Amniotic stem cell (primary cell): ENCODE results near the gene IGLL1.
"Not testable (repeated sequence)": the region's sequence is repeated elsewhere in the genome, so short reads cannot be mapped to it uniquely, and the experiment has no call there.

Source experiments
- DNase-seq: peaks from one replicate; lab custom pipeline; 2025; lab: John Stamatoyannopoulos, UW

The IGLL1 gene

DNA sequence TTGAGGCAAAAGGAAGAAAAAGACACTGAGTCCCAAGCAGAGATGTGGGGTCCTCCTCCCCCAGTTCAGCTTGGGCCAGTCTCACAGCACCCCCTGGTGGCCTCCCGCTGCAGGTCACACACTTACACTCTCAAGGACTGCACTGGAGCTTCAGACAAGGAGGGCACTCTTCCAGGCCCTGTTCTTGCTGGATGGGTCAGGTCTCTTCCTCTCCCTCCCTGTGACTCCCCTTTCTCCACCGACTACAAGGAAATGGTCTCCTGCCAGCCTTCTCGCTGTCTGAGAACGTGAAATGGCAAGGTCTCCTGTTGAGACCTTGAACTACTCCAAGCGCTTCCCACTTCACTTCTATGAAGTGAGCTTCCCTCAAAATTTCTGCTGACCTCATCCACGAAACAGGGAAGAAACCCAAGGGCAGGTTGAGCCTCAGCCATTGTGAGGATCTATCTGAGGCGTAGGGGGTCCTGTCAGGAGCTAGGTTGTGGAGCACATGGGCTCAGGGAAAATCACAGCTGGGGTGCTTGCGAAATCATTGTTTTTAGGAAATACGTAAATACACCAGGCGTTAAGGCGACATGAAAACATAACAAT is 11.2 kb upstream of the IGLL1 start:
- peak; percentile 15 for DNase-seq

DNA sequence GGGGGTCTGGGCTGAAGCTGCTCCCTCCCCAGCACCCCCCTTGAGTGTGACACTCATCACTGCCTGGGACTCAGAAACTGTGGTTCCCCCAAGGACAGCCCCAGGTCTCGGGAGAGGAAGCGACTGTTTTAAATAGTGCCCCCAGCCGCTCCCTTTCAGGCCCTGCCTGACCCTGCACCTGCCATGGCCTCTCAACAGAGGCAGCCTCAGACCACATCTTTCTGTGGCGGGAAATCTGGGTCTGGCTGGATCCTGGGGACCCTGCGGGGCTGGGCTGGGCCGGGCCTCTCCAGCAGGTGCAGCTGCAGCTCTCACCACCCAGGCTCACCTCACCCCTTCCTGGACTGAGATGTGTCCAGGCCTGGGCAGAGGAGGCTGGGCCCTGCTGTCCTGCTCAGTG is 3.7 kb upstream of the IGLL1 start:
- no peak for DNase-seq

DNA sequence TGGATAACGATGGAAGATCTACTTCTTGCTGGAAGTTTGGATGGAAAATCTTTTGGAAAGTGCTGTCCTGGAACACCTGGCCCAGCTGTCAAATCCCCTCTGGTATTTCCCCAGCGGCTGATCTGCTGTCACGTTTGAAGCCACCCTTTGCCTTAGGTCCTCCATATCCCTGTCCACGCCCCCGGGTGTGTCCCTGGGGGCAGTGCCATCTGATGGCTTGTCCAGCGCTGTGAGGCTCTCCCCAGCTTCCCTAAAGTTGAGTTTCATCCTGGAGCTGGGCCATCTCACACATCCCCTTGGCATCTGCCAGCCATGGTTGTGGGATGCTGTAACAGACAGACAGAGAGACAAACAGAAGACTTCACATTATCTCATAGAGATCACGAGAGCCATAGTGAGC is 3.1 kb upstream of the IGLL1 start:
- DNase-seq: no peak

DNA sequence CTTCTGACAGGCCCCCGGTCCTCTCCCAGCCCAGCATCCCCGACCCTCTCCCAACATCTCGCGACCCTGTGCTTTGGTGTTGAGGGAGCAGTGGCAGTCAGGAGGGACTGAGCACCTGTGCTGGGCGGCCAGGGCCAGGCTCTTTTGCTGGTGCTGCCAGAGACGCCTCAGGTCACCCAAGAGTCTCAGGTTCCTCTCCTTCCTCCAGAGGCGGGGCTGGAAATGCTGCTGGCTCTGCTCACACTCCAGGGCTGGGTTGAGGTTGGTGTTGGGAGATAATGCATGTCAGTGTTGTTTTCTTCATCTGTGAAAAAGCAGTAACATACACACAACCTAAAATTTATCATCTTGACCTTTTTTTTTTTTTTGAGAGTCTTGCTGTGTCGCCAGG is 1.2 kb upstream of the IGLL1 start:
- no peak for DNase-seq

DNA sequence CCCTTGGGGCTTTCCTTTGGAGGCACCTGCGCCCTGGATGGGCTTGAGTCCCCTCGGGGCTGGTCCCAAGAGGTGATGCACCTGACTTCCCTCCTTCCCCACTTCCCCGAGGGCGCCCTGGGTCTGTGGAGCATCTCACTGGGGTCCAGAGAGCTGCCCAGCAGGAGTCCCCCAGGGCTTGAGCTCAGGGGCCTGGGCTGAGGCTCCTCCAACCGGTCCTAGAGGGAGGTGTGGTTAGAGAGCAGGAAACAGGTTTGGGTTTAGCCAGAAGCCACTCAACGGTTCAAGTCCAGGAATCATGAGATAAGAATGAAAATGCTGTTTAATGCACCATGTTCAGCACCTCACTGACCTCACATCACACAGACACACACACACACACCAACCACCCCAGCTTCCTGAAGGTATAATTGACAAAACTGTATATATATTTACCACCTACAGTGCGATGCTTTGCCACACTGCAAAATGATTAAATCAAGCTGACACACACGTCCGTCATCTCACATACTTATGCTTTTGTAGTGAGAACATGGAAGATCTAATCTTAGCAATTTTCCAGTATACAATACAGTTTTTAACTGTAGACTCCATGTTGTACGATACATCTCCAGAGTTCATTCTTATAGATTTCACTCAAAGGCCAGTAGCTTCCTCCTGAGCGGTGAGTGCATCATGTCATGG is 628 bp upstream of the IGLL1 start:
- DNase-seq: no peak

DNA sequence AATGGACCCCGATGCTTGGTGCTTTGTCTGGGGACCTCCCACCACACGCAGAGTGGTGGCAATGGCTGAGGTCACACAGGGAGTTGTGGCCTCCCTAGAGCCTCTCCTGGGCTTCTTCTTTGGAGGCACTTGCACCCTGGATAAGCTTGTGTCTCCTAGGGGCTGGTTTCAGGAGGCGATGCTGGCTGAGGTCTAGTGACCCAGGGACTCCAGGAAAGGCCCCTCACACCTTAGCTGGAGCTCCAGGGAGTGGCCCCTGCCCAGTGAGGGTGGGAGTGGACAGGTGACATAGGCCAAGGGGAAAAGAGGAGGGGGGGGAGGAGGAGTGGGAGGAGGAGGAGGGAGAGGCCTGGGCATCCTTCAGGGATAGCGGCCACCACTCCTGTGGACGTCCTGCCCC is 810 bp downstream of the IGLL1 start:
- DNase-seq: no peak

DNA sequence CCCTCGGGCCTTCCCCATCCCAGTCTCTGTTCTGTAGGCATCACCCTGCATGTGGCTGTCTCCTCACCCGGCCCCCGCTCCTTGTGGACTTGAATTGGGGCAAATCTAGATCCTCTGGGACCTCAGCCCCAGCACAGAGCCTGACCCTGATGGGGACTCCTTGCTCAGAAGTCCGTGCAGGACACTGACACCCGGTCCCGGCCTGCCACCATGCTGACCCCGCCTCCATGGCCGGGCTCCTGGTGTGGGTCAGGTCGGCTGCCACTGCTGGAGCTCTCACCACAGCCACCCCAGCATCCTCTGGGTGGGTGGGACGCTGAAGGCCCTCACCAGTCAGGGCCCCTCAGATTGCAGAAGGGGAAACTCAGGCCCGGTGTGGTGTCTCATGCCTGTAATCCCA is 1.8 kb downstream of the IGLL1 start:
- DNase-seq: no peak

DNA sequence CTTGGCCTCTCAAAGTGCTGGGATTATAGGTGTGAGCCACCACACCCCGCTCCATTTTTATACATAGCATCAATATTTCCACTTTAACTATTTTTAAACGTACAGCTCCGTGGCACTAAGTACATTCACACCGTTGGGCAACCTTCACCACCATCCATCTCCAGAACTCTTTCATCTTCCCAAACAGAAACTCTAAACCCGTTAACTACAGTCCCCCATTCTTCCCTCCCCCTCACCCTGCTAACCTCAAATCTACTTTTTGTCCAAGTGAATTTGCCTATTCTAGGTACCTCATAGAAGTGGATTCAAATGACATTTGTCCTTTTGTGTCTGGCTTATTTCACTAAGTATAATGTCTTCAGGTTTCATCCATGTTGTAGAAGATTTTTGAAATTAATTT is 3.4 kb downstream of the IGLL1 start:
- no peak for DNase-seq

DNA sequence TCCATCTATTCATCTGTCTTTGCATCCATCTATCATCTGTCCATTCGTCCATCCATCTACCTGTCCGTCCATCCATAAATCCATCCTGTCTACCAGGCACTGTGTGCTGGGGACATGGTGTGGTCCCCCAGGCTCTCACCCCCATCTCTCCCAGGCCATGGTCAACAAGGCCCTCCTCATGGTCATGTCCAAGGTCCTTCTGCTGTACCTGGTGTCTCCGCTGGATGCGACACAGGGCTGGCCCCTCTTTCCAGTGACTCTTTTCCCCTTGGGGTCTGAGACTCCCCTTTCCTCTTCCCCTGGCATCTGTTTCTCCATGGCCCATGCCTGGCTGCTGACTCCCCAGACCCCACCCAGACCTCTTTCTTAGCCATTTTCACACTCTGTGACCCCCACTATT is 4.5 kb downstream of the IGLL1 start:
- no peak for DNase-seq

DNA sequence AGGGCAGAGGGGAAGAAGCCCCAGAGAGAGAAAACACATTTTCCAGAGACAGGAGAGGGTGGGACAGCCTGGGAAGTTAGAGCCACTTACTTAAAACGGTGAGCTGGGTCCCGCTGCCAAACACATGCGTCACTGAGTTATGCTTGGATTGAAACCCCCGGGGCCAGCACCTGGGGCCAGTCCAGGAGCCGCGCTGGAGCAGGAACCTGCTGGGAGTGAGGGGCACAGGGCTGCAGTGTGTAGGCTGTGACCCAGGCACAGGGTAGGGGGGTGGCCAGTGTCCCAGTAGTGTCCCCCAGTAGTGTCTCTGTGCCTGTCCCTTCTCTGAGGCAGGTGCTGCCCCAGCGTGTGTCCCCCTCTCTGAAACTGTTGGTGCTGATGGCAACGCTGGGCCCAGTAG is 5.2 kb downstream of the IGLL1 start:
- no peak for DNase-seq

DNA sequence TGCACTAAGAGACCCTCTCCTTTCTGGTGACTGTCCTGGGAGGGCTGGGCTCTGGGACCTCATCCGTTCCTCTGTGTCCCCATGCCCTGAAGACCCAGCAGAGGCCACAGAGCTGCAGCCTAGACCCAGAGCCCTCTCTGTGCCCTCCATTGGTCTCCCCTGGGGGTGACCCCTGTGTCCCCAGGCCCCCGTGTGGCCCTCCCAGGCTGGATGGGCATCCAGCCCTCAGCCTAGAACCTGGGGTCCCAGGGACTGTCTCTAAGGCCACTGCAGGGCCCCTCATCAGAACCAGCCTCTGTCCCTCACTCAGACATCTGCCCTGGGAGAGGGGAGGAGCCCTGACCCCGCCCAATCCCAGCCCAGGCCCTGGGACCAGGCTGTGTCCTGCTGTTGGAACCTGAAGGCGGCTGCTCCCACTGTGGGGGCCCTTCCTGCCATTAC is 5.7 kb downstream of the IGLL1 start:
- no peak for DNase-seq

DNA sequence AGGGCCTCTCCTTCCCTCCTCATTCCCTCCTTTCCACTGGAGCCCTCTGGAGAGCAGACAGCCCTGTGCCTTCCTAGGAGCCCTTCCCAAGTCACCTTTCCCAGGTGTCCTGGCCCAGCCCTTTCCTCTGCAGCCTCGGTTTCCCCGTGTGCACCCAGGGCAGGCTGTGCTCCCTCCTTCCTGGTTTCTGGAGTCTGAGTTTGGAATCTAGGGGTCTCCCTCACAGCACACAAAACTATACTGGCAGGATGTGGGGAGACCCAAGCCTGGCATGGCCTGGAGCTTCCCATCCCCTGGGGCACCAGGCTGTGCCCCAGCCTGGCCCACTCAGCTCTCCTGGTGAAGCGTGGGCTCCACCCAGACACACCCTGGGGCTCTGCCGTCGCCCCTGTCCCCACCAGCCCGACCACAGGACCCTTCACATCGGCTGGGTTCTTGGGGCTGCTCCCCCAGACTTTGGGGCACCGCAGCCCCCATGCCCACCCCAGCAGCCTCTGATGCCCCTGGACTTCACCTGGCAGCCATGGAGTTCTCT is 6.3 kb downstream of the IGLL1 start:
- not testable (repeated sequence) for DNase-seq

DNA sequence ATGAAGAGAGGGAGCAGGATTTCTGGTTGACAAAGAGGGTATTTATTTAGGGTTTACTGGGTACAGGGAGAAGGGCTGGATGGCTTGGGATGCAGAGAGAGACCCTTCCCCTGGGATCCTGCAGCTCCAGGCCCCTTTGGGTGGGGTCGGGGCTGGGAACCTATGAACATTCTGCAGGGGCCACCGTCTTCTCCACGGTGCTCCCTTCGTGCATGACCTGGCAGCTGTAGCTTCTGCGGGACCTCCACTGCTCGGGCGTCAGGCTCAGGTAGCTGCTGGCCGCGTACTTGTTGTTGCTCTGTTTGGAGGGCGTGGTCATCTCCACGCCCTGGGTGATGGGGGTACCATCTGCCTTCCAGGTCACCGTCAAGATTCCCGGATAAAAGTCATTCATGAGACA is 7.0 kb downstream of the IGLL1 start:
- not testable (repeated sequence) for DNase-seq

DNA sequence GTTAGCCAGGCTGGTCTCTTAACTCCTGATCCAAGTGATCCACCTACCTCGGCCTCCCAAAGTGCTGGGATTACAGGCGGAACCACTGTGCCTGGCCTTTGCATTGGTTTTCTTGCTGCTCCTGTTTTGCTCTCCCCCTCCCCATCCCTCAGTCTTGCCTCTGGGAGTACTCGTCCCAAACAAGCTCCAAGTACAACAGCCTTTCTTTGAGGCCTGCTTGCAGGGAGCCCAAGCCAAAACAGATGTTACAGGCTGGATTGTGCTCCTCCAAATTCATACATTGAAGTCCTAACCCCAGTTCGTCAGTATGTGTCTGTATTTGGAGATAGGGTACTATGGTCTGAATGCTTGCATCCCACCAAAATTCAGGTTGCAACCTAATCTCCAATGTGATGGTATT is 8.6 kb downstream of the IGLL1 start:
- no peak for DNase-seq

DNA sequence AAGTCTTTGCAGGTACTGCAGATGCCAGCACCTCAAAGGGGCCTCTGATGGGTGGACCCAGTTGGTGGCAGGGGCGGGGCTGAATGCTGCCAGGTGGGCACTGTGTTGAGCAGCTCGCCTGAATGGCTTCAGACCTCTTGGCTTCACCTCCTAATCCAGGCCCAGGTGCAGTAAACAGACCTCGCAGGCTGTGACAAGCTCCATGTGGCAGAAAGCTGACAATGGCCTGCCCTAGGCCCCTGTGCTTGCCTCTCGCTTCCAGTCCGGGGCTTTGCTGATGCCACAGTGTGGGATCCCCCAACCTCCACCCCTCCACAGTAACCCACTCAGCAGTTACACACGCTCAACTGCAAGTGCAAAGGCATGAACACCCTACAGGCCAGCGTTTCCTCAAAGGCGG is 9.4 kb downstream of the IGLL1 start:
- no peak for DNase-seq

DNA sequence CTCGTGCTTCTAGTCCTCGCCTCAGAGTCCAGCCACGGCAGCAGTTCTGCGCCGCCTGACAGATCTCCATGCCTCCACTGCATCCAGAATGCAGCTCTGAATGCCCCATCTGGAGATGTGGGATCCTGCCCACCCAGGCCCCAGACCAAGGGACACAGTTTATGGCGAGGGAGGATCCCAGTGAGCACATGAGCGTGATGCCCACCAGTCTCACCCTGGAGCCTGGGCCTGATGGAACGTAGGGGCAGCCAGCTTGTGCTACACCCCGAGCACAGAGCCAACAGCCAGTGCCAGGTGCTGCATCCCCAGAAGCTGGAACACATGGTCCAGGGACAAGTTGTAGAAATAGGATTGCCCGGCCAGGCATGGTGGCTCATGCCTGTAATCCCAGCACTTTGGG is 10.4 kb downstream of the IGLL1 start:
- DNase-seq: no peak

DNA sequence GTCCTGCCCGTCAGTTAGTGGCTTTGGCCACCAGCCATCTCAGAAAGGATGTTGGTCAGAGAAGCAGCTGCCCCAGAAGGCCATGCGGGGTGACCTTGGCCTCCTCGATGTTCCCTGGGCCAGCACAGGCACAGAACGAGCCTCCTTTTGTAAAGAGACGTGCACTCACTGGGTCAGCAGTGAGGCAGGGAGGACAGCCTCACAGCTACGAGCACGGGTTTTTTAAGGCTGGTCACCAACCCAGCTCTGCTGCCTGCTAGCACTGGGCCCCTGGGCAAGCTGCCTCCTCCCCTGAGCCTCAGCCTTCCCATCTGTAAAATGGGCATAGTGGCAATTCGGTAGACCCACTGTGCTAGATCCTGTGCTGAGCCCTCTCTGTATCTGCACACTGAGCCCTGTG is 10.8 kb downstream of the IGLL1 start:
- no peak for DNase-seq

DNA sequence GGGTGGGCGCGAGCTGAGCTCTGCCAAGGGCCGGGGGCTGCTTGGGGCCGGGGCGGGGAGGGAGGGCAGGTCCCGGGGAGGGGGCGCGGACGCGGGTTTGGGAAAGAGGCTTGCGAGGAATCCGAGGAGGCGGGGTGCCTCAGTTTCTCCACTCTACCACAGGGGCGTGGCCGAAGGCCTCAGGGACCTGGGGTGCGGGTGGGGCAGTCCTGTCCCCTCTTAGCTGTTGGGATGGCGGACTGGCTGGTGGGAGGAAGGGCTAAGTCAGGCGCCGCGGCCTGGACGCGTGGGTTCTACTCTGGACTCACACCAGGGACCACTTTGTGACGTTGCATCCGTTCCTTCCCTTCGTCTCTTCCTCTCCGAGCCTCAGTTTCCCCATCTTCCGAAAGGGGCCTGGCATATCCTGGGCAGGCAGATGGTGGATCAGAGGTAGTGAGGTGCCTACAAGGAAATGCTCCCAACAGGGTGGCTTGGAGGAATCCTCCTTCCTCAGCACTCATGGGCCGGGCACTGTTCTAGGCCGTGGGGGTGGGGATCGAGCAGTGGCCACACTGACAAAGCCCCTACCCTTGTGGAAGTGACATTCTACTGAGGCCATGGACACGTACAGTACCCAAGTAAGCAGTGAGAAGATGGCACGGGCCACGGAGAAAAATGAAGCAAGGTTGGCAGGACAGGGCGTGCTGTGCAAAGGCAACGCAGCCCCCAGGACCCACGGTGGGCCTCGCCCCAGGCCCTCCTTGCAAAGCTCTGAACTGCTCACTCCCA is 13.2 kb downstream of the IGLL1 start:
- DNase-seq: no peak

DNA sequence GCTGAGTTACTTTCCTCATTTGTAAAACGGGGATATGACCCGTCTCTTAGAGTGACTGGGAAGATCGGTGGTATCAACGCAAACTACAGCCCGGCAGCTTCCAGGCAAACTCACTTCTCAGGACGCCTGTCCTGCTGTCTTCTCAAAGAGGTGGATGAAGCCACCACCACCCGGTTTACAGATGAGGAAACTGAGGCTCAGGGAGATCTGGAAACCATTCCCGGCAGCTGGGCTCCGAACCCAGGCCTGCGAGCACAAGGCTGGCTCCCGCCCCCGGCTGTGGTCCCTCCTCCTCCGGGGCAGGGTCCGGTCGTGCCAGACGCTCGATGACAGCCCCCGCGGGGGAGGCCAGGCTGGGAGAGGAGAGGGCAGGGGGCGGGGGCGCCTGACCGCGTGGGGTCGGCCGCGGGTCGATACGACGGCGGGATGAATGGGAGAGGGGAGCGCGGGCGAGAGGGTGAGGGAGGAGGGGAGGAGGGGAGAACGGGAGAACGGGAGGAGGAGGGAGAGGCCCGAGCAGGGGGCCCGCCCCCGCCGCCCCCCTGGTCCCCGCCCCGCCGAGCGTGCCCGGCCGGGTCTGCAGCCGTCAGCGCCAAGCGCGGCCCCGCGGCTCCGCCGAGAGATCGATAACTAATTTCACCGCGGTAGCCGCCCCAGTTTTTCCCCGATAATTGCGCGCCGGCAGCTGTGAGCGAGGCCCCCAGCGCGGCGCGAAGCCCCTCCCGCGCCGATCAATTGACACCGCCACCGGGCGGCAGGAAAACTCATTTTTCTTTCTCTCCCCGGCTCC is 14.0 kb downstream of the IGLL1 start:
- no peak for DNase-seq

DNA sequence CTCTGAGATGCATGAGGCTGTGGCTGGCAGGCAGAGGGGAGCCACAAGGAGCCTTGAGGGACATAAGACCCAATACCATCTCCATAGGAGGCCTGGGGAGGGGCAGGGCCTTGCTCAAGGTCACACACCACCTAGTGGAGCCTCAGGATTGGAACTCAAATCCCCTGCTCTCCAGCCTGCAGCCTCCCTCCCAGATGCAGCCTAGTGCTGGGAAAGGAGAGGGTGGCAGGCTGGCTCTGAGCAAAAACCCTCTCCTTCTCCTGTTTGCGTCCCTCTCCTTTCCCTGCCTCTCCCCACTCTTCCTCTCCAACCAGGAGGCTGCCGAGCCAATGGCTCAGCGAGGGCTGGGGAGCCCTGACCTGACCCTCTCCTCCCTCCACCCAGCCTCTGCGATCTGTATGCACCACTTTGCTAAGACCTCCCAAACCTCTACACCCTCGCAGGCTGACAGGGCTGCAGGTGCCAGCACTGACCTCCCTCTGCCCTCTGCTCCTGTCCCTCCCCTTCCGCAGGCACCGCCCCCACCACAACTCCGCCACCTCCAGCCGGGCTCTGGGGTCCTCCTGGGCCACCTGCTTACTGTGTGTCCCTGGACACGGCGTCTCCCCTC is 14.7 kb downstream of the IGLL1 start:
- no peak for DNase-seq

DNA sequence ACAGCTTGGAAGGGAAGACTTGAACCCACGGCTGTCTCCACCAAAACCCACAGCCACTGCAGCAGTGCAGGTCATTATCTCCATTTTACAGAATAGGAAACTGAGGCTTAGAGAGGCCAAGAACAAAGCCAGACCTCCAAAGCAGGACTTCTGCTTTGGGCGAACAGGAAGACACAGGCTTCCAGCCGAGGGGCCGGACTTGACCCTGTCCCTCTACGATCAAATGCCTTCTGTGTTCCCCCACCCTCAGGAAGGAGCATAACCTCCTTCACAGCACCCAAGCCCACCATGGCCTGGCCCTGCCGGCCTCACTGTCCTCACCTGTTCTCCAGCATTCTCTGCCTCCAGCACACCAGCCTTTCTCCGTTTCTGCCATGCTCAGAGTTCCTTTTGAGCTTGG is 15.8 kb downstream of the IGLL1 start:
- no peak for DNase-seq

DNA sequence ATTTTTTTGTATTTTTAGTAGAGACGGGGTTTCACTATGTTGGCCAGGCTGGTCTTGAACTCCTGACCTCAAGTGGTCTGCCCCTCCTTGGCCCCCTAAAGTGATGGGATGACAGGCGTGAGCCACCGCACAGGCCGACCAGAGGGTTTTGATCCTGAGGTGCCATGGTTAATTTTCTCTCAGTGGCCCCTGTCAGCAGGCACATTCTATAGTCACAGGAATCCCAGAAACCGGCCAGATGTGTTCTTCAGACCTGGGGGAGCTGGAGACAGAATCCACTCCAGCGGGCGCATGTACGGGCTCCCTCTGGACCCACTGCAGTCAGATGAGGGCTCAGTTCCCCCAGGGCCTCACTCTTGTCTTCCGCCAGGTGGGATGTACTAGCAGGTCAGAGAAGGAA is 17.0 kb downstream of the IGLL1 start:
- DNase-seq: no peak
